HepG2 (cell line): ENCODE measurements around the gene UNC93A. TPM values are rescaled to one million over a fixed set of nuclear protein-coding genes. Genes with fewer than 3 reads are reported as not detected.

Source experiments
- HOXA9 ChIP-seq: sonication (generic); formaldehyde crosslinking; IDR thresholded peaks from 2 replicates; pipeline ENCODE4 v1.8.1; 2022; ENCODE audit warnings: missing genetic modification reagents, mild to moderate bottlenecking, moderate library complexity, borderline replicate concordance
- JUND ChIP-seq: sonication (generic); formaldehyde crosslinking; IDR thresholded peaks from 2 replicates; pipeline ENCODE4 v1.8.0; 2022; ENCODE audit warnings: mild to moderate bottlenecking, missing genetic modification reagents
- KDM5B ChIP-seq: sonication (generic); formaldehyde crosslinking; IDR thresholded peaks from 2 replicates; pipeline ENCODE4 v1.4.0; 2020; ENCODE audit warnings: missing genetic modification reagents, mild to moderate bottlenecking, borderline replicate concordance
- KLF16 ChIP-seq, 2 experiments: sonication (generic) in 1 of 2; formaldehyde crosslinking in 1 of 2; IDR thresholded peaks; 2 replicates each; pipeline versions ENCODE4 v1.6.1 to v1.8.0; 2016 to 2023; ENCODE audit warnings: missing genetic modification reagents in 2 of 2, missing compliant biosample characterization in 1 of 2
- RBAK ChIP-seq: sonication (generic); formaldehyde crosslinking; IDR thresholded peaks from 2 replicates; pipeline ENCODE4 v1.5.1; 2020; ENCODE audit warnings: mild to moderate bottlenecking, missing genetic modification reagents
- RXRA ChIP-seq: sonication (generic); formaldehyde crosslinking; IDR thresholded peaks from 2 replicates; pipeline ENCODE4 v1.5.1; 2020; ENCODE audit warnings: missing genetic modification reagents
- WIZ ChIP-seq: sonication (generic); formaldehyde crosslinking; IDR thresholded peaks from 2 replicates; pipeline ENCODE4 v1.5.1; 2020; ENCODE audit warnings: mild to moderate bottlenecking, missing genetic modification reagents
- ZMAT3 ChIP-seq: sonication (generic); formaldehyde crosslinking; conservative IDR thresholded peaks from 2 replicates; pipeline ENCODE4 v1.7.0; 2021; ENCODE audit warnings: missing genetic modification reagents
- ZMAT5 ChIP-seq: sonication (generic); formaldehyde crosslinking; IDR thresholded peaks from 2 replicates; pipeline ENCODE4 v1.5.0; 2020; ENCODE audit warnings: mild to moderate bottlenecking, low read depth, missing genetic modification reagents, borderline replicate concordance
- ZNF460 ChIP-seq: sonication (generic); formaldehyde crosslinking; IDR thresholded peaks from 2 replicates; pipeline ENCODE4 v1.5.1; 2020; ENCODE audit warnings: missing genetic modification reagents, mild to moderate bottlenecking, borderline replicate concordance
- ZNF496 ChIP-seq: sonication (generic); formaldehyde crosslinking; IDR thresholded peaks from 2 replicates; pipeline ENCODE4 v1.8.1; 2023; ENCODE audit warnings: mild to moderate bottlenecking, moderate library complexity, missing genetic modification reagents; ENCODE audit not compliant: insufficient replicate concordance
- ZNF724P ChIP-seq: sonication (generic); formaldehyde crosslinking; IDR thresholded peaks from 2 replicates; pipeline ENCODE4 v1.8.0; 2022; ENCODE audit warnings: missing genetic modification reagents, borderline replicate concordance
- ZNF740 ChIP-seq: sonication (generic); formaldehyde crosslinking; IDR thresholded peaks from 2 replicates; pipeline ENCODE4 v1.4.0; 2020; ENCODE audit warnings: missing genetic modification reagents
- ZSCAN9 ChIP-seq: IDR thresholded peaks from 2 replicates; pipeline ENCODE4 v1.6.1; 2016; ENCODE audit warnings: borderline replicate concordance
- polyA plus RNA-seq, 8 experiments: library from polyadenylated mRNA; depleted of rRNA in 3 of 8; stranded (reverse) in 7 of 8; unstranded in 1 of 8; fragments of >200 nt; fragmentation: Illumina TruSeq in 4 of 8; extraction: Trizol in 4 of 8; gene quantifications; 2 replicates each; pipeline versions ENCODE4 v1.2.1 to v1.2.3, GENCODE V29; 2011 to 2016; ENCODE audit warnings: low read depth in 4 of 8, missing spikeins in 1 of 8, mixed read lengths in 1 of 8; ENCODE audit not compliant: insufficient read depth in 1 of 8
- total RNA-seq, 5 experiments: library from RNA; depleted of rRNA; stranded (reverse); fragments of >200 nt; fragmentation: Illumina TruSeq; extraction: Trizol; gene quantifications; 2 replicates each; pipeline ENCODE4 v1.2.3, GENCODE V29; 2016; ENCODE audit warnings: low read depth in 1 of 5
- TF ChIP-seq, protein P1 (sequence below): sonication (generic); formaldehyde crosslinking; IDR thresholded peaks from 2 replicates; pipeline ENCODE4 v1.4.0; 2020; ENCODE audit warnings: mild to moderate bottlenecking, missing genetic modification reagents
- TF ChIP-seq, protein P2 (sequence below): sonication (generic); formaldehyde crosslinking; IDR thresholded peaks from 2 replicates; pipeline ENCODE4 v1.8.0; 2022; ENCODE audit warnings: mild to moderate bottlenecking, missing genetic modification reagents; ENCODE audit not compliant: insufficient replicate concordance
- TF ChIP-seq, protein P3 (sequence below): sonication (generic); formaldehyde crosslinking; IDR thresholded peaks from 2 replicates; pipeline ENCODE4 v1.5.0; 2020; ENCODE audit warnings: mild to moderate bottlenecking, missing genetic modification reagents

The UNC93A gene
- total and polyA plus RNA-seq, 2 of the 13 experiments (the other 11 are each of a cell fraction or from before 2014, with no cell fraction given), result 11.0 to 42.7 TPM

DNA sequence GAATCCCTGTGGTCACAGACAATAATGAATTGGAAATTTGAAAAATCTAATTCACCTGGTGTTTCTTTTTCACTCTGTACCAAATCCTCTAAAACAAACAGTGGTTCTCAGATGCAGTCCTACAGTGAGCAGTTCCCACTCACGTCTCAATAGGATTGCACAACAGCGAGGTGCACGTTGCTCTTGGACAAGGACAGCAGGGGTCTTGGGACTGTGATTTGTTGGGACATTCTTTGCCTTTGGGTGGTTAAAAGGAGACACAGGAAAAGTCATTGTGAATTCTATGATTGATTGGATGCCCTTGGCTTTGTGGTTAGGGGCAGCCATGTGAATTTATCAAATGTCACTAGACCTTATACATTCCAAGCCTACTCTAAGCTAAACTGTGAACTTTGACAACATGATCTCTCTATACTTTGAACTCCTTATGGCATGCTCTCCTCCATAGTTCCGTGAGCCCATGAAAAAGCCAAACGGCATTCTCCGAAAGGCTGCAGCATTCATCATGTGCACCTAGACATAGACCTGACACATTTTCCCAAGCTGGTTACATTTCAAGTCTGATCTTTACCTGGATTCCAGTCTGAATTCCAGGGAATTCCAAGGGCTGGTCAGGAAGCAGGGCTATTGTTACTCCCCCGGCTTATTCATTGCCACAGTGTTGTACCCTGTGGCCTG is 647 bp downstream of the UNC93A start (continued):
- TF ChIP-seq ZSCAN9 (CRISPR knock-in tag) (no peak), KDM5B (CRISPR knock-in tag) (no peak), KLF16 (CRISPR knock-in tag; IDR thresholded peaks at IDR 0.05) (peak in 1 of 2 experiments; percentile 45; a peak in 1 of 4 replicates), WIZ (CRISPR knock-in tag) (no peak), ZMAT5 (CRISPR knock-in tag) (no peak), ZNF740 (CRISPR knock-in tag) (no peak), RBAK (CRISPR knock-in tag) (no peak), ZNF496 (no peak), RXRA (CRISPR knock-in tag) (peak; percentile 67; the same call in 1 of the 2 replicates), ZNF724P (no peak; the same call in 1 of the 2 replicates), ZMAT3 (CRISPR knock-in tag) (no peak), ZNF460 (no peak), JUND (CRISPR knock-in tag) (no peak), HOXA9 (CRISPR knock-in tag) (no peak)
- TF ChIP-seq, protein P1, sequence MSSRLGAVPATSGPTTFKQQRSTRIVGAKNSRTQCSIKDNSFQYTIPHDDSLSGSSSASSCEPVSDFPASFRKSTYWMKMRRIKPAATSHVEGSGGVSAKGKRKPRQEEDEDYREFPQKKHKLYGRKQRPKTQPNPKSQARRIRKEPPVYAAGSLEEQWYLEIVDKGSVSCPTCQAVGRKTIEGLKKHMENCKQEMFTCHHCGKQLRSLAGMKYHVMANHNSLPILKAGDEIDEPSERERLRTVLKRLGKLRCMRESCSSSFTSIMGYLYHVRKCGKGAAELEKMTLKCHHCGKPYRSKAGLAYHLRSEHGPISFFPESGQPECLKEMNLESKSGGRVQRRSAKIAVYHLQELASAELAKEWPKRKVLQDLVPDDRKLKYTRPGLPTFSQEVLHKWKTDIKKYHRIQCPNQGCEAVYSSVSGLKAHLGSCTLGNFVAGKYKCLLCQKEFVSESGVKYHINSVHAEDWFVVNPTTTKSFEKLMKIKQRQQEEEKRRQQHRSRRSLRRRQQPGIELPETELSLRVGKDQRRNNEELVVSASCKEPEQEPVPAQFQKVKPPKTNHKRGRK (CRISPR knock-in tag), result 0 out of 2 replicates have a peak, but pooled peaks have one; percentile 28
- TF ChIP-seq, protein P2, sequence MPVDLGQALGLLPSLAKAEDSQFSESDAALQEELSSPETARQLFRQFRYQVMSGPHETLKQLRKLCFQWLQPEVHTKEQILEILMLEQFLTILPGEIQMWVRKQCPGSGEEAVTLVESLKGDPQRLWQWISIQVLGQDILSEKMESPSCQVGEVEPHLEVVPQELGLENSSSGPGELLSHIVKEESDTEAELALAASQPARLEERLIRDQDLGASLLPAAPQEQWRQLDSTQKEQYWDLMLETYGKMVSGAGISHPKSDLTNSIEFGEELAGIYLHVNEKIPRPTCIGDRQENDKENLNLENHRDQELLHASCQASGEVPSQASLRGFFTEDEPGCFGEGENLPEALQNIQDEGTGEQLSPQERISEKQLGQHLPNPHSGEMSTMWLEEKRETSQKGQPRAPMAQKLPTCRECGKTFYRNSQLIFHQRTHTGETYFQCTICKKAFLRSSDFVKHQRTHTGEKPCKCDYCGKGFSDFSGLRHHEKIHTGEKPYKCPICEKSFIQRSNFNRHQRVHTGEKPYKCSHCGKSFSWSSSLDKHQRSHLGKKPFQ (CRISPR knock-in tag), result peak; percentile 70
- TF ChIP-seq, protein P3, sequence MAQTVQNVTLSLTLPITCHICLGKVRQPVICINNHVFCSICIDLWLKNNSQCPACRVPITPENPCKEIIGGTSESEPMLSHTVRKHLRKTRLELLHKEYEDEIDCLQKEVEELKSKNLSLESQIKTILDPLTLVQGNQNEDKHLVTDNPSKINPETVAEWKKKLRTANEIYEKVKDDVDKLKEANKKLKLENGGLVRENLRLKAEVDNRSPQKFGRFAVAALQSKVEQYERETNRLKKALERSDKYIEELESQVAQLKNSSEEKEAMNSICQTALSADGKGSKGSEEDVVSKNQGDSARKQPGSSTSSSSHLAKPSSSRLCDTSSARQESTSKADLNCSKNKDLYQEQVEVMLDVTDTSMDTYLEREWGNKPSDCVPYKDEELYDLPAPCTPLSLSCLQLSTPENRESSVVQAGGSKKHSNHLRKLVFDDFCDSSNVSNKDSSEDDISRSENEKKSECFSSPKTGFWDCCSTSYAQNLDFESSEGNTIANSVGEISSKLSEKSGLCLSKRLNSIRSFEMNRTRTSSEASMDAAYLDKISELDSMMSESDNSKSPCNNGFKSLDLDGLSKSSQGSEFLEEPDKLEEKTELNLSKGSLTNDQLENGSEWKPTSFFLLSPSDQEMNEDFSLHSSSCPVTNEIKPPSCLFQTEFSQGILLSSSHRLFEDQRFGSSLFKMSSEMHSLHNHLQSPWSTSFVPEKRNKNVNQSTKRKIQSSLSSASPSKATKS (CRISPR knock-in tag), result 0 out of 2 replicates have a peak, but pooled peaks have one; percentile 13
